Measurements from ENCODE around the gene CCDC32.

The CCDC32 gene

GRCh38 chr15:40511472-40512133 lies 53.2 kb downstream of the CCDC32 start:
- FAIRE-seq, result no peak

- FAIRE-seq, result no peak
These were observed 53.8 kb downstream of the CCDC32 start for GRCh38 chr15:40511093-40511471.

DNA sequence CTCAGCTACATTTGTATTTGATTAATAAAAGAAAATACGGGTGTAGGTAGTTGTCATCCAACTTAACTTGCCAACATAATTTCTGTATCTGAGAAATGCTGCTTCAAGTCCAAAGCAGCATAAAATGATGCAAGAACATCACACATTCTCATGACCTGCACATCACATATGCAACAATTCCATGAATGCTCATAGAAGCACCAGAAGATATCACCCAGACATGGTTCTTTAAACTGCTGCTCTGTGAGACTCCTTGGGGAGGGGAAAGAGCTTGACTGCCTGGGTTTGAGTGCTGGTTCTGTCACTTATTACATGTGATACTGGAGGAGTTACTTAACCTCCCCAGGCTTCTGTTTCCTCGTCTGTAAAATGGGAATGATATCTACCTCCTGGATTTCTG lies 54.6 kb downstream of the CCDC32 start:
- FAIRE-seq, result no peak

GRCh38 chr15:40508216-40508615 lies 56.6 kb downstream of the CCDC32 start:
- no peak for FAIRE-seq

GRCh38 chr15:40506964-40507571 lies 57.8 kb downstream of the CCDC32 start:
- FAIRE-seq, result no peak

Data from endometrium (tissue), 2 donors.